PFSK-1 (cell line): Measurements from ENCODE around the gene LZTFL1. TPM values are rescaled to one million over a fixed set of nuclear protein-coding genes. Genes with fewer than 3 reads are reported as not detected.

ENCODE experiments used
- FOXP2 ChIP-seq: optimal IDR thresholded peaks from 2 replicates; pipeline ENCODE3; 2011; ENCODE audit warnings: borderline replicate concordance, control low read depth, inconsistent platforms; ENCODE audit not compliant: insufficient read depth; ENCODE audit errors: extremely low read length, extremely low read depth
- POLR2AphosphoS5 ChIP-seq: IDR thresholded peaks from 2 replicates; pipeline ENCODE4 v1.6.1; 2012; ENCODE audit warnings: low read depth, mild to moderate bottlenecking, control low read depth, low read length, moderate library complexity
- REST ChIP-seq, 2 experiments: IDR thresholded peaks; 2 replicates each; pipeline versions ENCODE4 v1.6.1 to v1.8.0; 2011 to 2012; ENCODE audit warnings: low read depth in 2 of 2, low read length in 2 of 2, control low read depth in 1 of 2, inconsistent platforms in 1 of 2, mild to moderate bottlenecking in 1 of 2, moderate library complexity in 1 of 2; ENCODE audit not compliant: insufficient read depth in 1 of 2
- SIN3A ChIP-seq: IDR thresholded peaks from 2 replicates; pipeline ENCODE4 v1.6.1; 2012; ENCODE audit warnings: mild to moderate bottlenecking, low read length, moderate library complexity, borderline replicate concordance; ENCODE audit not compliant: insufficient read depth
- TAF1 ChIP-seq: IDR thresholded peaks from 2 replicates; pipeline ENCODE4 v1.6.1; 2012; ENCODE audit warnings: low read length, control low read depth, borderline replicate concordance; ENCODE audit not compliant: insufficient read depth
- polyA plus RNA-seq: library from polyadenylated mRNA; unstranded; fragments of >200 nt; gene quantifications from one replicate; pipeline ENCODE4 v1.2.1, GENCODE V29; 2012; ENCODE audit warnings: low read depth, missing spikeins; ENCODE audit not compliant: insufficient read length

LZTFL1 gene
- 5.0 TPM for polyA plus RNA-seq

GRCh38 chr3:45841757-45842491 is at the start of gene LZTFL1:
Gene LZTFL1 (minus strand): TSS chr3:45842119. CDS start chr3:45841991, 128 bp downstream.
- TF ChIP-seq POLR2AphosphoS5: no peak
- no peak for TF ChIP-seq TAF1
- peak; percentile 99 for TF ChIP-seq SIN3A
- no peak for TF ChIP-seq REST (IDR thresholded peaks at IDR 0.05; ENCODE audit: insufficient read depth in 1 of 2, low read depth in 2 of 2, low read length in 2 of 2)
- no peak for TF ChIP-seq FOXP2

GRCh38 chr3:45890405-45890804 is 48.5 kb upstream of the LZTFL1 start:
- TF ChIP-seq SIN3A (no peak), POLR2AphosphoS5 (no peak), FOXP2 (no peak), REST (IDR thresholded peaks at IDR 0.05; ENCODE audit: insufficient read depth in 1 of 2, low read depth in 2 of 2, low read length in 2 of 2) (no peak), TAF1 (no peak)

GRCh38 chr3:45889337-45889736 is 47.4 kb upstream of the LZTFL1 start:
- TF ChIP-seq SIN3A: no peak
- no peak for TF ChIP-seq FOXP2
- TF ChIP-seq POLR2AphosphoS5: no peak
- TF ChIP-seq TAF1: no peak
- no peak for TF ChIP-seq REST (IDR thresholded peaks at IDR 0.05; ENCODE audit: insufficient read depth in 1 of 2, low read depth in 2 of 2, low read length in 2 of 2)

GRCh38 chr3:45887759-45888511 is 46.0 kb upstream of the LZTFL1 start:
- no peak for TF ChIP-seq REST (IDR thresholded peaks at IDR 0.05; ENCODE audit: insufficient read depth in 1 of 2, low read depth in 2 of 2, low read length in 2 of 2)
- no peak for TF ChIP-seq FOXP2
- no peak for TF ChIP-seq POLR2AphosphoS5
- TF ChIP-seq TAF1: no peak
